GM12878 (cell line): ENCODE results near the gene FRYL. TPM values are rescaled to one million over a fixed set of nuclear protein-coding genes. Genes with fewer than 3 reads are reported as not detected.

Experiments used
- BACH1 ChIP-seq: fragments of 450-650 bp; IDR thresholded peaks from 2 replicates; pipeline ENCODE4 v1.6.1; 2017; ENCODE audit warnings: mild to moderate bottlenecking, borderline replicate concordance
- CREB1 ChIP-seq: IDR thresholded peaks from 2 replicates; pipeline ENCODE4 v1.6.1; 2012; ENCODE audit warnings: low read depth, mild to moderate bottlenecking, inconsistent platforms
- CREM ChIP-seq: IDR thresholded peaks from 2 replicates; pipeline ENCODE4 v1.6.1; 2014; ENCODE audit warnings: antibody characterized with exemption, low read depth
- DPF2 ChIP-seq: fragments of 450-650 bp; IDR thresholded peaks from 2 replicates; pipeline ENCODE4 v1.6.1; 2017; ENCODE audit warnings: mild to moderate bottlenecking
- EED ChIP-seq: sonication (generic); IDR thresholded peaks from 2 replicates; pipeline ENCODE4 v1.6.1; 2016; ENCODE audit warnings: antibody characterized with exemption, low read depth
- FOXM1 ChIP-seq: IDR thresholded peaks from 2 replicates; pipeline ENCODE4 v1.6.1; 2012; ENCODE audit warnings: low read depth, mild to moderate bottlenecking, inconsistent platforms, low read length, moderate library complexity
- GABPA ChIP-seq: IDR thresholded peaks from 2 replicates; pipeline ENCODE4 v1.6.1; 2014; ENCODE audit warnings: antibody characterized with exemption, low read depth, mild to moderate bottlenecking, inconsistent platforms
- HDGF ChIP-seq: fragments of 450-650 bp; IDR thresholded peaks from 2 replicates; pipeline ENCODE4 v1.6.1; 2016; ENCODE audit warnings: antibody characterized with exemption
- KDM1A ChIP-seq: fragments of 200-600 bp; sonication (generic); IDR thresholded peaks from 2 replicates; pipeline ENCODE4 v1.6.1; 2016; ENCODE audit warnings: borderline replicate concordance
- NBN ChIP-seq: fragments of 450-650 bp; IDR thresholded peaks from 2 replicates; pipeline ENCODE4 v1.6.1; 2016
- NFYB ChIP-seq: IDR thresholded peaks from 2 replicates; pipeline ENCODE4 v1.6.1; 2011; ENCODE audit warnings: low read depth, mild to moderate bottlenecking, low read length, improper control_type of control experiment, moderate library complexity; ENCODE audit not compliant: insufficient read depth
- RCOR1 ChIP-seq: conservative IDR thresholded peaks from 2 replicates; pipeline ENCODE4 v1.6.1; 2012; ENCODE audit warnings: low read depth, low read length, improper control_type of control experiment
- RELB ChIP-seq: fragments of 450-650 bp; IDR thresholded peaks from 2 replicates; pipeline ENCODE4 v1.6.1; 2017; ENCODE audit warnings: low read depth, mild to moderate bottlenecking, moderate library complexity
- SPI1 ChIP-seq: IDR thresholded peaks from 2 replicates; pipeline ENCODE4 v1.6.1; 2011; ENCODE audit warnings: low read depth, mild to moderate bottlenecking, low read length, moderate library complexity, borderline replicate concordance; ENCODE audit not compliant: insufficient read depth
- SREBF1 ChIP-seq: IDR thresholded peaks from 2 replicates; pipeline ENCODE4 v1.6.1; 2012; ENCODE audit warnings: mild to moderate bottlenecking, low read length
- TCF3 ChIP-seq: IDR thresholded peaks from 2 replicates; pipeline ENCODE4 v1.6.1; 2012; ENCODE audit warnings: low read depth, mild to moderate bottlenecking, low read length, borderline replicate concordance; ENCODE audit not compliant: insufficient read depth
- YY1 ChIP-seq: IDR thresholded peaks from 2 replicates; pipeline ENCODE4 v1.6.1; 2011; ENCODE audit warnings: low read depth, mild to moderate bottlenecking, low read length
- ZBED1 ChIP-seq: IDR thresholded peaks from 2 replicates; pipeline ENCODE4 v1.6.1; 2016; ENCODE audit warnings: borderline replicate concordance
- ZNF622 ChIP-seq: fragments of 450-650 bp; IDR thresholded peaks from 2 replicates; pipeline ENCODE4 v1.6.1; 2017; ENCODE audit warnings: mild to moderate bottlenecking, inconsistent platforms
- ZSCAN29 ChIP-seq: fragments of 450-650 bp; IDR thresholded peaks from 2 replicates; pipeline ENCODE4 v1.6.1; 2017; ENCODE audit warnings: mild to moderate bottlenecking, moderate library complexity
- polyA plus RNA-seq, 11 experiments: library from polyadenylated mRNA; depleted of rRNA in 4 of 11; unstranded in 6 of 11; stranded (reverse) in 5 of 11; fragments of >200 nt; fragmentation: Nextera tagmentation in 4 of 11; fragmentation: Illumina TruSeq in 1 of 11; extraction: Ambion mirVana in 4 of 11; extraction: Trizol in 1 of 11; gene quantifications; 1 replicate in 1 of 11; 2 replicates in 10 of 11; pipeline versions ENCODE4 v1.2.1 to v1.2.3, GENCODE V29; 2011 to 2016; ENCODE audit warnings: inconsistent platforms in 2 of 11, missing spikeins in 2 of 11, low read depth in 1 of 11
- total RNA-seq, 4 experiments: library from RNA; depleted of rRNA in 3 of 4; stranded (reverse); fragments of >200 nt in 3 of 4; fragmentation: Illumina TruSeq in 1 of 4; extraction: Trizol in 1 of 4; gene quantifications; 2 replicates each; pipeline versions ENCODE4 v1.2.1 to v1.2.3, GENCODE V29; 2013 to 2021
- TF ChIP-seq, protein P1 (sequence below): fragments of 450-650 bp; IDR thresholded peaks from 2 replicates; pipeline ENCODE4 v1.6.1; 2016; ENCODE audit warnings: mild to moderate bottlenecking, moderate library complexity, borderline replicate concordance
- TF ChIP-seq, protein P2 (sequence below): IDR thresholded peaks from 2 replicates; pipeline ENCODE4 v1.6.1; 2011; ENCODE audit warnings: low read depth, mild to moderate bottlenecking, low read length, moderate library complexity, borderline replicate concordance; ENCODE audit errors: extremely low read depth

Gene FRYL
- total and polyA plus RNA-seq, 10 of the 15 experiments (the other 5 are each of a cell fraction or from before 2014, with no cell fraction given): 10.3 to 50.6 (median 28.7) TPM

- TF ChIP-seq, protein P1, sequence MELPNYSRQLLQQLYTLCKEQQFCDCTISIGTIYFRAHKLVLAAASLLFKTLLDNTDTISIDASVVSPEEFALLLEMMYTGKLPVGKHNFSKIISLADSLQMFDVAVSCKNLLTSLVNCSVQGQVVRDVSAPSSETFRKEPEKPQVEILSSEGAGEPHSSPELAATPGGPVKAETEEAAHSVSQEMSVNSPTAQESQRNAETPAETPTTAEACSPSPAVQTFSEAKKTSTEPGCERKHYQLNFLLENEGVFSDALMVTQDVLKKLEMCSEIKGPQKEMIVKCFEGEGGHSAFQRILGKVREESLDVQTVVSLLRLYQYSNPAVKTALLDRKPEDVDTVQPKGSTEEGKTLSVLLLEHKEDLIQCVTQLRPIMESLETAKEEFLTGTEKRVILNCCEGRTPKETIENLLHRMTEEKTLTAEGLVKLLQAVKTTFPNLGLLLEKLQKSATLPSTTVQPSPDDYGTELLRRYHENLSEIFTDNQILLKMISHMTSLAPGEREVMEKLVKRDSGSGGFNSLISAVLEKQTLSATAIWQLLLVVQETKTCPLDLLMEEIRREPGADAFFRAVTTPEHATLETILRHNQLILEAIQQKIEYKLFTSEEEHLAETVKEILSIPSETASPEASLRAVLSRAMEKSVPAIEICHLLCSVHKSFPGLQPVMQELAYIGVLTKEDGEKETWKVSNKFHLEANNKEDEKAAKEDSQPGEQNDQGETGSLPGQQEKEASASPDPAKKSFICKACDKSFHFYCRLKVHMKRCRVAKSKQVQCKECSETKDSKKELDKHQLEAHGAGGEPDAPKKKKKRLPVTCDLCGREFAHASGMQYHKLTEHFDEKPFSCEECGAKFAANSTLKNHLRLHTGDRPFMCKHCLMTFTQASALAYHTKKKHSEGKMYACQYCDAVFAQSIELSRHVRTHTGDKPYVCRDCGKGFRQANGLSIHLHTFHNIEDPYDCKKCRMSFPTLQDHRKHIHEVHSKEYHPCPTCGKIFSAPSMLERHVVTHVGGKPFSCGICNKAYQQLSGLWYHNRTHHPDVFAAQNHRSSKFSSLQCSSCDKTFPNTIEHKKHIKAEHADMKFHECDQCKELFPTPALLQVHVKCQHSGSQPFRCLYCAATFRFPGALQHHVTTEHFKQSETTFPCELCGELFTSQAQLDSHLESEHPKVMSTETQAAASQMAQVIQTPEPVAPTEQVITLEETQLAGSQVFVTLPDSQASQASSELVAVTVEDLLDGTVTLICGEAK: peak; percentile 80; the same call in 1 of the 2 replicates
- TF ChIP-seq ZNF622 (no peak), CREM (peak; percentile 28), TCF3 (no peak), NFYB (peak; percentile 98), ZBED1 (no peak), NBN (no peak), ZSCAN29 (peak; percentile 98), SREBF1 (0 out of 2 replicates have a peak, but pooled peaks have one; percentile 2), RCOR1 (no peak), RELB (peak; percentile 32; the same call in 1 of the 2 replicates), KDM1A (no peak), DPF2 (peak; percentile 99), CREB1 (peak; percentile 83), SPI1 (no peak; the same call in 1 of the 2 replicates), BACH1 (no peak), FOXM1 (no peak), GABPA (peak; percentile 74), HDGF (no peak), YY1 (peak; percentile 40), EED (peak; percentile 47; the same call in 1 of the 2 replicates)
- TF ChIP-seq, protein P2, sequence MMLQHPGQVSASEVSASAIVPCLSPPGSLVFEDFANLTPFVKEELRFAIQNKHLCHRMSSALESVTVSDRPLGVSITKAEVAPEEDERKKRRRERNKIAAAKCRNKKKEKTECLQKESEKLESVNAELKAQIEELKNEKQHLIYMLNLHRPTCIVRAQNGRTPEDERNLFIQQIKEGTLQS: peak; percentile 4; the same call in 1 of the 2 replicates
These were observed at the start of gene FRYL (continued) for GRCh38 chr4:48779998-48780864.
